D721Med (cell line): Measurements from ENCODE around the gene TSPY4.
"Not testable (repeated sequence)": the region's sequence is repeated elsewhere in the genome, so short reads cannot be mapped to it uniquely, and the experiment has no call there.

Experiments used
- DNase-seq: peaks from one replicate; pipeline ENCODE4 v3.0.0; 2011; ENCODE audit warnings: low spot score; ENCODE audit not compliant: insufficient read length
- FAIRE-seq: peaks from 2 replicates; lab custom pipeline; 2011; peaks lifted over from hg19 to GRCh38; lab: Jason Lieb, UNC
- TF ChIP-seq, protein P1 (sequence below): IDR thresholded peaks from 2 replicates; pipeline ENCODE4 v1.5.1; 2012; ENCODE audit warnings: mild to moderate bottlenecking, control low read depth; ENCODE audit not compliant: insufficient read depth; ENCODE audit errors: missing control alignments

TSPY4 gene

GRCh38 chrY:9337164-9337563 is at the start of gene TSPY4:
TSS of gene TSPY4 (plus strand) at chrY:9337464. CDS start at chrY:9337510, 46 bp downstream.
- not testable (repeated sequence) for DNase-seq, FAIRE-seq

DNA sequence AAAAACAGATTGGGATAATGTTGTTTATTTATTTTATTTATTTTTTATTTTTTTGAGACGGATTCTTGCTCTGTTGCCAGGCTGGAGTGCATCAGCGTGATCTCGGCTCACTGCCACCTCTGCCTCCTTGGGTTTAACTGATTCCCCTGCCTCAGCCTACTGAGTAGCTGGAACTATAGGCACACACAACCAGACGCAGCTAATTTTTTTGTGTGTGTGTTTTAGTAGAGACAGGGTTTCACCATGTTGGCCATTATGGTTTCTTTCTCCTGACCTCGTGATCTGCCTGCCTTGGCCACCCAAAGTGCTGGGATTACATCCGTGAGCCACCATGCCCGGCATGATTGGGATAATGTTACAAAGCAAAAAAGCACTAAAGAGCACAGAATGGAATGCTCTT is 16.3 kb upstream of the TSPY4 start:
- TF ChIP-seq, protein P1, sequence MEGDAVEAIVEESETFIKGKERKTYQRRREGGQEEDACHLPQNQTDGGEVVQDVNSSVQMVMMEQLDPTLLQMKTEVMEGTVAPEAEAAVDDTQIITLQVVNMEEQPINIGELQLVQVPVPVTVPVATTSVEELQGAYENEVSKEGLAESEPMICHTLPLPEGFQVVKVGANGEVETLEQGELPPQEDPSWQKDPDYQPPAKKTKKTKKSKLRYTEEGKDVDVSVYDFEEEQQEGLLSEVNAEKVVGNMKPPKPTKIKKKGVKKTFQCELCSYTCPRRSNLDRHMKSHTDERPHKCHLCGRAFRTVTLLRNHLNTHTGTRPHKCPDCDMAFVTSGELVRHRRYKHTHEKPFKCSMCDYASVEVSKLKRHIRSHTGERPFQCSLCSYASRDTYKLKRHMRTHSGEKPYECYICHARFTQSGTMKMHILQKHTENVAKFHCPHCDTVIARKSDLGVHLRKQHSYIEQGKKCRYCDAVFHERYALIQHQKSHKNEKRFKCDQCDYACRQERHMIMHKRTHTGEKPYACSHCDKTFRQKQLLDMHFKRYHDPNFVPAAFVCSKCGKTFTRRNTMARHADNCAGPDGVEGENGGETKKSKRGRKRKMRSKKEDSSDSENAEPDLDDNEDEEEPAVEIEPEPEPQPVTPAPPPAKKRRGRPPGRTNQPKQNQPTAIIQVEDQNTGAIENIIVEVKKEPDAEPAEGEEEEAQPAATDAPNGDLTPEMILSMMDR = no peak
- DNase-seq = no peak
- no peak for FAIRE-seq

DNA sequence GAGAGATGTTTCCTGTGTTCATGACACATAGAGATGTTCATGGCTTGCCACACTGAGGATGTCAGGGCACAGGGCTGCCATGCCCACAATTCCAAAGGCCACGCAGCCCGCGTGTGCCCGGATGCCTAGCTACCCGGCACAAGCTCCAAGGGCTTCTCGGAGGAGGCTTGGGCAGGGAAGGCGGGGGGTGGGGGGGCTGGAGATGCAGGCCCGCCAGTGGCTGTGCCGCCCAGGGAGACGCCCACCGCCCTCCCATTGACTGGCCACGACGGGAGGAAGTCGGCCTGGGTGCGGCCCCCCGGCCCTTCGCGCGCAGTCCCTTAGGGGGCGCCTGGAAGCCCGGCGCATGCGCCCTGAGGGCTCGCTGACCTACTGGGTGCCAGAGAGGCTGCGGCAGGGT is 20.2 kb downstream of the TSPY4 start, which contains the start of gene TSPY8:
TSPY8 (plus strand) TSS at position 301 of the 400 bp plus-strand sequence; CDS start at position 347, 46 bp downstream.
- DNase-seq, FAIRE-seq: not testable (repeated sequence)
